Stimulated activated CD4-positive, alpha-beta T cell treated with anti-CD3 and anti-CD28 coated beads, Interleukin-12 subunit alpha, Interleukin-12 subunit beta, amount 100 ng/mL, for 48 hours (primary cell): ENCODE measurements around the gene RPP21.

ENCODE experiments used
- DNase-seq, 3 donors: peaks; one replicate each; pipeline ENCODE4 v3.0.0-alpha.2; 2020; ENCODE audit warnings: low read depth in 2 of 3, low spot score in 1 of 3

RPP21 gene

GRCh38 chr6:30344868-30345671 lies at the start of gene RPP21:
Gene RPP21, plus strand, starts transcription at chr6:30345156. Its CDS starts 16 bp downstream, at chr6:30345172.
- peak; percentile 80 to 87 (median 83) for DNase-seq

GRCh38 chr6:30295837-30296236 lies 49.1 kb upstream of the RPP21 start:
- no peak for DNase-seq

- no peak for DNase-seq
Measured at GRCh38 chr6:30304002-30304401, 41.0 kb upstream of the RPP21 start.

- no peak for DNase-seq
Measured at GRCh38 chr6:30311101-30311500, 33.9 kb upstream of the RPP21 start.

GRCh38 chr6:30311671-30312070 lies 33.3 kb upstream of the RPP21 start:
- no peak for DNase-seq

GRCh38 chr6:30312266-30312665 lies 32.7 kb upstream of the RPP21 start:
- no peak for DNase-seq

- DNase-seq, result no peak
Measured at GRCh38 chr6:30312676-30313321, 32.2 kb upstream of the RPP21 start.

- no peak for DNase-seq
Measured at GRCh38 chr6:30315156-30315555, 29.8 kb upstream of the RPP21 start.

- no peak for DNase-seq
Measured at GRCh38 chr6:30317913-30318589, 26.9 kb upstream of the RPP21 start.

GRCh38 chr6:30319146-30319835 lies 25.7 kb upstream of the RPP21 start:
- no peak for DNase-seq

- no peak for DNase-seq
Measured at GRCh38 chr6:30321692-30322388, 23.1 kb upstream of the RPP21 start.

- no peak for DNase-seq
Measured at GRCh38 chr6:30322527-30323501, 22.1 kb upstream of the RPP21 start.

- DNase-seq, result no peak
Measured at GRCh38 chr6:30323806-30324205, 21.1 kb upstream of the RPP21 start.

GRCh38 chr6:30325150-30325872 lies 19.6 kb upstream of the RPP21 start:
- DNase-seq, result peak; percentile 79 to 82 (median 81)

- peak; percentile 55 to 73 (median 55) for DNase-seq
Measured at GRCh38 chr6:30325873-30326525, 19.0 kb upstream of the RPP21 start.

GRCh38 chr6:30326526-30327231 lies 18.3 kb upstream of the RPP21 start, which contains the start of gene TRIM39:
Gene TRIM39, plus strand, starts transcription at chr6:30326927. Its CDS starts 2,391 bp downstream, at chr6:30329318.
- DNase-seq, result peak; percentile 69 to 82 (median 79)

- no peak for DNase-seq
Measured at GRCh38 chr6:30327232-30327746, 17.7 kb upstream of the RPP21 start.
